ENCODE data around the gene MISP3.

MISP3 gene

DNA sequence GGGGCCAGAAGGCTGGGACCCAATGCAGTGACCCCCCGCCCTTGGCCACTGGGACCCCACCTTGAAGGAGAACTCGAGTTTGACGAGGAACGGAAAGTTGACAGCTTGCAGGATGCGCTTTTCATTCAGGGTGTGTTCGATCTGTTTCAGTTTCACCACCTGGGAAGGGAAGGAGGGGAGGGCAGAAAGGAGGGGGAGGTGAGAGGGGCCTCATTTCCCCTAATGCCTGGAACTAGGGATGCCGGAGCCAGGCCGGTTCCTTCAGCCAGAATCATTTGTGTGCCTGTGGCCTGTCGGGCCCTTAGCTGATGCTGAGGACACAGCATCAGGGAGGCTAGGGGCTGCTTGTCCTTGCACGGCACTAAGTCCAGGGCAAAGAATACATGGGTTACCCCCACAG lies 30.2 kb downstream of the MISP3 start:
- no peak for DNase-seq (ENCODE audit: low read depth, low spot score)

DNA sequence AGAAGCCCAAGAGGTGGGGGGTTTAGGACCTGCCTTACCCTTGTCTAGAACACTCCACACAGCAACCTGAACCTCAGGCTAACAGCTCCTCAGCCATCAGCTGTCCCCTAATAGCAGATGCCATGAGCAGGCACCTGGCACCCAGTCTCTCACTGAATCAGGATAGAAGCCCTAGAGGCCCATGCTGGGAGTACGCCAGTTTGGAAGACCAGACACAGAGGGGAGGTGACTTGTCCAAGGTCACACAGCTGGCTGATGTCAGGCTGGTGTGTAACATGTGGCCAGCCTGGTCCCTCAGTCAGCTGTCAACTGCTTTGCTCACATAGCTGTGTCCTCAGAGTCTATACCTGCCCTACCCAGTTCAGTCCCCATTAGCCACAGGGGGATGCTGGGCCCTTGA lies 30.7 kb downstream of the MISP3 start:
- no peak for DNase-seq (ENCODE audit: low read depth, low spot score)

DNA sequence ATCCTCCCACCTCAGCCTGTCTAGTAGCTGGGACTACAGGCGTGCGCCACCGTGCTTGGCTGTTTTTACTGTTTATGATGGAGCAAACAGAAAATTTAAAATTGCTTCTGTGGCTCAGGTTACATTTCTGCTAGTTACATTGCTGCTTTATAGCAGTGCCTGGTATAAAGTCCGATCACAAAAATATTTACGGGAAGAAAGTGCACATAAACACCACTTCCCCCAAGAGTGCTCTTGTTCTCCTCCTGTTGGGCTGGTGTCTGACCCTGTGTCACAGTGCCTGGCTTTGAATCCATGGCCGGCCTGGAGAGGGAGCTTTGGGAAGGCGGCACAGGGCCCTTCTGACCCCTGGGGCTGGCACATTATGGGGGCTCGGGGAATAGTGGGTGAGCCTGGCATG lies 33.1 kb downstream of the MISP3 start:
- DNase-seq (ENCODE audit: low read depth, low spot score): no peak

DNA sequence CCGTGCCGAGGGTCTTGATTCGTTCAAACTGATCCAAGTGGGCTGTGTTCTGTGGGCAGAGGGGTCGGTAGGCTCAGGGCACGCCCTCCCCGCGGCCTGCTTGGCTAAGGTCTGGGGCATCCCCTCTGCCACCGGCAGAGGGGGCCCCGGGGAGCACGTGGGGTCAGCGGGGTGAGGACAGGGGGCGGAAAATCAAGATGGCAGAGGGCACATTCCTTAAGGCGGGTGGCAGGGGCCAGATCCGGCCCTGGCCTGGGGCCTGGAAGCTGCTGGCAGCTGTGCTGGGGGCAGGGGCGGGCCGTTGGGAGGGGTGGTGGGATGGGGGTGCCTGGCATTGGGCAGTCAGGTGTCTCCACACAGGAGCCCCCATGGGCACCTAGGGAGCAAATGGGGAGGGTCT lies 34.3 kb downstream of the MISP3 start:
- no peak for DNase-seq (ENCODE audit: low read depth, low spot score)

DNA sequence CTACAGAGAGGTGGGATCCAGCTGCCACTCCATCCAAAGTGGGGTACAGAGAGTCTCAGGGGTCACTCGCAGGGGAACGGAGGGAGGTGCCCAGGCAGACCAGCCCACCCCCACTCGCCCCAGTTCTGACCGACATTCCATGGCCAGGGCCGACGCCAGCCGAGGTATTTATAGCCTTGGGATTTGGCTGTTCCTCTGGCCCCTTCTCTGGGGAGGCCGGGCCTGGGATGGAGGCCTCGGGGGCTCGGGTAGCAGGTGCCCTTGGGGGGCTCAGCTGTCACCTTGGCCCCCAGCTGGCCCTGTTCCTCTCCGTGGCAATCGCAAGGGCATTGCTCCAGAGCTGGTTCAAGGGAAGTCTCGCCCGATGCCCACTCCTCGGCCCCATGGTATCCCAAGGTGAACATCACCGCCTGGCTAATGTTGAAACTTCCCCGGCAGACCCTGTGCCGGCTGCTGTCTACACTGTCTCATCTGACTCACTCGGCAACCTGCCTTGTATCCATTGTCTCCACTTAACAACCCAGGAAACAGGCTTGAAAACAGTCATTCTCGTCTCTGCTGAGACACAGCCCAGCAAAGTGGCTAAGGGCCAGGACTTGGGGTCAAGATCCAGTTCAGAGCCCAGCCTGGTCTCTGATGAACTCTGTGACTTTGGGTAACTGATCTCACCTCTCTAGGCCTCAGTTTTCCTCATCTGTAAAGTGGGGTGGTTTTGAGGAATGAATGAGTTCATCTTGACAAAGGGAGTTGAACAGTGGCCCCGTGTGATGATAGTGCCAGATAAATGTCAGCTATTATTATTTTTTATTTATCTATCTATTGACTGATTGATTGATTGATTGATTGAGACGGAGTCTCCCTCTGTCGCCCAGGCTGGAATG lies 35.2 kb downstream of the MISP3 start:
- DNase-seq (ENCODE audit: low read depth, low spot score): no peak

DNA sequence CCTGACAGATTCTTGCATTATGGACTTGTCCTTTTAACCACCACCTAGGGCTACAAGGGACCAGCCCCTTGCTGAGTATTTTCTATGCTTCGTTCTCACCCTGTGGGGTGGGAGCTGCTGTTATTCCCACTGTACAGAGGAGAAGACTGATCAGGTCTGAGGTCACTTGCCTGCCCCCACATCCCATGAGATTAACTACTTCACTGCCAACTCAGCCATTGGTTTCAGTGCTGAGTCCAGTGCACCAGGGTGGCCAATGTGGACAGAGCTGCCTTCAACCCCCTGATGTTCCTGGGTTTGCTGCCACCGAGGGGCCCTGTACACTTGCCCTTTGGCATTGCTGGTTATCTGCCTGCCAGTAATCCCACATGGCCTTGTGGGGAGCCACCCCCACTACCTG lies 38.1 kb downstream of the MISP3 start:
- DNase-seq (ENCODE audit: low read depth, low spot score): no peak

DNA sequence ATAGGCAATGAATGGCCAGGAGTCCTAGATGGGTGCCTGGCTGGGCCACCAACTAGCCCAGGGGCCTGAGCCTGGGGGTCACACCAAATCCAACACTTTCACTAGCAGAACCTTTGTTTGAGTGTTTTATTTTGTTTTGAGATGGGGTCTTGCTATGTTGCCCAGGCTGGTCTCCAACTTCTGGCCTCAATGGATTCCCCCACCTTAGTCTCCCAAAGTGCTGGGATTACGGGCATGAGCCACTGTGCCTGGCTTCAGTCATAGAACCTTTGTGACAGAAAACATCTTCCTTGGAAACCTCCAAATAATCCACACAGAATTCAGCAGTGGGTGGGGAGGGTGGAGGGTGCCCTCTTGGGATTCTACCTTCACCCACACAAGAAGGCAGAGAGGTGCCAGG lies 38.9 kb downstream of the MISP3 start:
- DNase-seq (ENCODE audit: low read depth, low spot score): no peak

DNA sequence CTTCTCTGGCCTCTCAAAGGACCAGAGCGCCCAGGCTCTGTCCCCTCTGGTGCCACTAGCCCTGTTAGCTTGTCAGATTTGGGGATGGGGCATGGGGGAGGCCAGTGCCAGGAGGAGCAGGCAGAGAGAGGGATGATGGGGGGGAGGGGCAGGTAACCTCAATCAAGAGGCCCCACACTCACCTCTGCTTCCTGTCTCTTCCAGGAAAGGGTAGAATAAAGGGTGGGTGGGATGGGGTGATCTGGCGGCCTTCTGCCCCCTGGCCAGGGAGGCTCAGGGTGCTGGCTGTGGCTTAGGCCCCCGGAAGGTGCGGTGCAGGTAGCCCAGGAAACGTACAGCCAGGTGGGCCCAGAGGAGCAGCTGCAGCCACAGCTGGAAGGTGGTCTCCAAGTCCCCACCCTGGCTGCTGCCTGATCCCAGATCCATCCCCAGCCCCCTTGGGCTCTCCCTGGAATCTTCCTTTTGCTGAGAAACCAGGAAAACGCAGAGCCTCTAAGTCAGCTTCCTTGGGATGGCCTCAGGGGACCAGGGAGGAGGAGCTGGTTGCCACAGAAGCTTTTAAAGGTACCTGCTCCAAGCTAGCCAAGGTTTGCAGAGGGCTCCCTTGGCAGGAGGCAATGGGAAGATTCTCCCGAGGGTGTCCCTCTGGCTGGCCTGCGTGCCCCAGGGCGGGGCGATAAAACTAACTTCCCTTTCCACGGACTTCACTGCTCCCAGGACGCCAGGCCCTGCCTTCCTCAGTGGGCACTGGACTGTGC lies 39.6 kb downstream of the MISP3 start:
- DNase-seq (ENCODE audit: low read depth, low spot score): no peak

DNA sequence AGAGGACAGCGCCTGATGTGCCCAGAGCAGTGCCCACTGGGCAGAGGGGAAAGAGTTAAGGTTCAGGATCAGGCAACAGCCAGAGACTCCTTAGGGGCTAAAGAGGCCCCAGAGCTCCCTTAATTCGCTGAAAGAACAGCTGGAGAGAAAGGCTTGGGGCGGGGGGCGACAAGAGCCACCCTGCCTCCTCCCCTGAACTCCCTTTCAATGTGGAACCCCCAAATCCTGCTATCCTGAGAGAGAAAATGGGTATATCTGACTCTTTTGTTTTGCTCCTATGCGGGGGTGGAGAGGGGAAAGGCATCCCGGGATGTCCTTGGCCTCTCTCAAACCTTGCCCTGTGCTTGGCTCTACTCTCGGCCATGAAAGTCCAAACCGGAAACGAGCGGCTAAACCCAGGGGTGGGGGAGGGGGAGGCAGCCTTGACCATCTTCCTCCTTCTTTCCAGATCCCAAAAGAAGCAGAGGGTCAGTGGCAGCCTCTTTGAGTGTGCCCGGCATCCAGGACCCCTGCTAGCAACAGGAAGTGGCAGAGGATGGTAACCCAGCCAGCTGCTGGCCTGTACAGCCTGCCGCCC lies 40.3 kb downstream of the MISP3 start:
- no peak for DNase-seq (ENCODE audit: low read depth, low spot score)

DNA sequence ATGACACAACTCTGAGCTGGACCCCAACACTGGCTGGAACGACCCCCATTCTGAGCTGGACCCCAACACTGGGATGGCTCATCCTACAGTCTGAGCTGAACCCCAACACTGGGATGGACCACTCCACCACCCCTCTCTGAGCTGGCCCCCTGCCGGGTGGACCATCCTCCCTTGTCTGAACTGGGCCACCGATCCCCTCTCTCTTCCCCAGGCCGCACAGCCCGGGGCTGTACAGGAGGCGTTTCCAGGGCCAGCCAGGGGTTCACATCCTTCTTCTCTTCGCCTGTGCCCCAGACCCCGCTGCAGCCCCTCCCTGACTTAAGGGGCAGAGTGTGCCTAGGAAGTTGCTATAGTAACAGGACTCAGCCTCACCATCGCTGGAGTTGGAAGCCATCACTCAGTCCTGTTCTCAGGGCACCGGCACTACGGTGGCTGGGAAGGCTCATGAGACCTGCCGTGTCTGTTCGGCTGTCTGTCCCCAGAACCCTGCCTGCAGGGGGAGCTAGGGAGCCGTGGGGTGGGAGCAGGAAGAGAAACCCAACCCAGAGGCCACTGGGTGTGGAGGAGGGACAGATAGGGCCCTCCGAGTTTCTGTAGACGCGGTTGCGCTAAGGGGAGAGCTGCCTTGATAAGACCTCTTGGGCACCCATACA lies 41.3 kb downstream of the MISP3 start:
- DNase-seq (ENCODE audit: low read depth, low spot score): no peak

DNA sequence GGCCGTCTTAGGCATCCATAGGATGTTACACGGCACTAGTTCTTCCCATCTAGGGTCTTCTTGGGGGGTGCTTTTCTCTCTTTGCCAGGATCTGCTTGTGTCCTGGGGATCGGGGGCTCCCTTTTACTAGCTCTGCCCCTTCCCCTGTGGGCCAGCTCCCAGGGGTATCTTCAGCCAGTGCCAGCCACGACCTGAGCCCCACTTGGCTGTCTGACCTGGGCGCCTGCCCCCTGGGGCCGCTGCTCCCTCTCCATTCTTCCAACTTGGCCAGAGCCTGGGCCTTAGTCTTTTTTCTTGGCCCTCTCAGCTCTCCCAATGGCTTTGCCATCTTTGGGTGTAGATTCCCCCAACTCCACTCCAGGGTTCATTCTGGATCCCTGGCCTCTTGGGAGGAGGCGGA lies 41.9 kb downstream of the MISP3 start:
- DNase-seq (ENCODE audit: low read depth, low spot score): no peak

DNA sequence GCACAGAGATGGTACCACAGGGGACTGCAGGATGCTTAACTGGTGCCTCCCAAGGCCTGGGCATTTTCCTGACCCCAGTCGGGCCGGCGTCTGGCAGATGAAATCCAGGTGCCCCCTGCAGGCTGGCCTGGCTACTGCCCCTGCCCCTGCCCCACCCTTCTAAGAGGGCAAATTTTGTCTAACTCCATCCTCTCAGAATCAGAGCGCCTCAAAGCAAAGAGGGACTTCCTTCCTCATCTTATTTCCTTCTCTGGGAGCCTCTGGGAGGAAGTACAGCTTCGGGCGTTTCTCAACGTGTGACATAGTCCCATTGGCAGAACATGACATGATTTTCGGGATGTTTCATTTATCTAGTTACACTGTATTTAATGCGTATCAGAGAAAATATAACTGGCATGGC lies 42.3 kb downstream of the MISP3 start:
- no peak for DNase-seq (ENCODE audit: low read depth, low spot score)

DNA sequence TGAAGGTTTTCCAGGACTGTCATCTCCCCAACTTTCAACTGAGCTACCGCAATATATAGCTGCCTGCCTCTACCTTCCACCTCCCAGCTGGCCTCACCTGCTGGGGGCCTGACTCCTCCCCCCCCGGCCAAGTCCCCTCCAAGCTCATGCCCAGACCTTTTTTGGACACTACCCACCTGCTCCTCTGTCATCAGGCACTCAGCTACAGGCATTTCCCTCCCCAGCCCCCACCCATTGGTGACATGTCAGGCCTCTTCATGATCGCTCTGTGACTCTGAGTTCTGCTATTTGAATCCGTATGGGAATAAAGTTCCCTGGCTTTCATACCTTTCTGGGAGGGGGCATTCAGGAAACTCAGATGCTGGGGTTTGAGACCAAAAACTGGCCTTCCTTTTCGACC lies 43.2 kb downstream of the MISP3 start:
- DNase-seq (ENCODE audit: low read depth, low spot score): no peak

DNA sequence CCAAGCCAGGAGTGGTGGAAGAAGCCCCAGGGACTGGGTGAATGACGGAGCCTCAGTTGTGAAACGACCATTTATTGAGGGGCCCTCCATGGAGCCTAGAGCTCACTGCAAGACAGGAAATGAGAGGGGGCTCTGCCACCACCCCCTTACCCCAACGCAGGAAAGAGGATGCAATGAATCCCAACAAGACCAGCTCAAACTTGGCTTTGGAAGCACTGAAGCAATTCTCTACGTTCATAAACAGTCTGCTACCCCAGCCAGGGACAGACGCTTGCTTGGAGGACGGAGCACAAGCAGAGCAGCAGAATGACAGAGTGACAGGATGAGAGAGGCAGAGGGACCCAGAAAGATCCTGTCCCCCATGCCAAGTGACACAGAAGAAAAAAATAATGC lies 43.9 kb downstream of the MISP3 start:
- no peak for DNase-seq (ENCODE audit: low read depth, low spot score)

DNA sequence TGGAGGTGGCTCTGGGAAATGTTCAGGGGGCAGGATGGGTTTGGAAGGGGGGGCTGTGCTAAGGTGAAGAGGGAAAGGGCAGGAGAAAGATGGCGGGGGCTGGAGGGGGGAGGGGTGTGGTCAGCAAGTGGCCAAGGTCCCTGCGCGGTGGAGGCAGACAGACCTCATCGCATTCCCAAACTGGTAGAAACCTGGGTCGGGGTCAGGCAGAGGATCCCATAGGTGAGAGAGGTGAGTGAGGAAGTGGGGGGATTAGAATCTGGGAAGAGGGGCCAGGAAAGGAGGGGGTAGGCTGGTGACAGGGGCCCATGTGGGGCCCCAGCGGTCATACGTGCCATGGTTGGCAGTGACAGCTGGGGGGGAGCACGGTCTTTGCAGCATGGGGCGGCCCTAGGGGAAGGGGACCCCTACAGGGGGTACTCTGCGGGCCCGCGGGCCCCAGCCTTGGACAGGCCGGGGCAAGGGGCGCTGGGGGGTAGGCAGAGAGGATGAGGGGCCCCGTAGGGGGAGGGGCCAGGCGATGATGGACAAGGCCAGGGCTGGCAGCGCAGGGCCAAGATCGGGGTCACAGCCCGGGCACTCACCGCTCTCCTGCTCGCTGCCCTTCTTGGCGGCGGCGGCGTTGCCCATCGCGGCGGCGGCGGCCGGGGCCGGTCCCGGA lies 44.5 kb downstream of the MISP3 start:
- no peak for DNase-seq (ENCODE audit: low read depth, low spot score)

DNA sequence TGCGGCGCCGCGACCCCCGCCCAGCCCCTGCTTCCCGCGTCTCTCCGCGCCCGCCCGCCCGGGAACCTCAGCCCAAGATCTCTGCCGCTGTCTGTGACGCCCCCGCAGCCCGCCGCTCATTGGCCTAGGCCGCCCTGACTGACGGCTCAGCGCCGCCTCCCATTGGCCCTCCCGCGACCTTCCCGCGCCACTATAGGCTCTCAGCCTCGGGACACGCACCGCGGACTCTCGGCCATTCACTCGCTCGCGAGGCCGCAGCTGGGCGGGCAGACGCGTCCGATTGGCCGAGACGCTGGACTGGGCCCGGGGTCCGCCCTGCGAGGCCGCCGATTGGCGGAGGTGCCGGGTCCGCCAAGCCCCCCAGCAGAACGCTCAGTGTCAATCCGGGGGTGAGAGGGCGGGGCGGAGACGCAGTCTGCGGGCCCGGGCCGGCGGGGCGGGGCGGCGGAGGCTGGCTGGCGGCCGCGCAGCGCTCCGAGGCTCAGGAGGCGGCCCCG lies 45.1 kb downstream of the MISP3 start, which contains the start of gene PRKACA:
PRKACA (minus strand) TSS at position 95 of the 497 bp plus-strand sequence. CDS start 215 bp downstream, outside the sequence.
- peak; percentile 95 for DNase-seq (ENCODE audit: low read depth, low spot score)

DNA sequence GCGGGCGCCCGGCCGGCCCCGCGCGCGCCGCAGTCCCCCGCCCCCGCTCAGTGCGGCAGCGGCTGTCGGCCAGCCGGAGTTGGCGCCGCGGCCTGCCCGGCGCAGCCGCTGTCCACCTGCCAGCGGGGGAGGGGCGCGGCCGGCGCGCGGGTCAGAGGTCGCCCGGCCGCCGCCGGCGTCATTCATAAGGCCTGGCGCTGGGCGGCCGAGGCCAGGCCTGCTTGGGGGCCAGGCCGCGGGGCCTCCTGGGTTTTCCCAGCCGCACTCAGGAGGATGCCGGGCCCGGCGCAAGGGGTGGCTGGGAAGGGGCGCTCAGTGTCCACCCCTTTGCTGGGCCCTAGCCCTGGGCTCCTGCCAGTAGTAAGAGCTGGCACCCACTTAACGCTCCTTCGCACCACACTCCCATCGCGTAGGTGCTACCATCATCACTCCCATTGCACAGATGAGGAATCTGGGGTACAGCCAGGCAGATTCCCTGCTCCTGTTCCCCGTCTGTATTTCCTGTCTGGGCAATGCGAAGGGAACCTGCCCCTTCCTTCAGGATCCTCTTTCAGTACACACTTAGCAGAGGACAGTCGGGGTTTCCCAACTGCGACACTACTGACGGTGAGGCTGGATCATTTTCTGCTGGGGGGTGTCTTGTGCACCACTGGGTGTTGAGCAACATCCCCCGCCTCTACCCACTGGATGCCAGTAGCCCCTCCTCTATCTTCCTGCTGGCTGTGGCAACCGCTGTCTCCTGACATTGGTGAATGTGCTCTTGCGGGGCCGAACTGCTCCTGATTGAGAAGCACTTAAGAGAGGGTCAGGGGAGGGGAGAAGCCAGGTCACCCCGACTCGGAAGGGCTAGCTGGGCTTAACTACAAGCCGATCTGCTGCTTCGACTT lies 45.8 kb downstream of the MISP3 start:
- DNase-seq (ENCODE audit: low read depth, low spot score): no peak

DNA sequence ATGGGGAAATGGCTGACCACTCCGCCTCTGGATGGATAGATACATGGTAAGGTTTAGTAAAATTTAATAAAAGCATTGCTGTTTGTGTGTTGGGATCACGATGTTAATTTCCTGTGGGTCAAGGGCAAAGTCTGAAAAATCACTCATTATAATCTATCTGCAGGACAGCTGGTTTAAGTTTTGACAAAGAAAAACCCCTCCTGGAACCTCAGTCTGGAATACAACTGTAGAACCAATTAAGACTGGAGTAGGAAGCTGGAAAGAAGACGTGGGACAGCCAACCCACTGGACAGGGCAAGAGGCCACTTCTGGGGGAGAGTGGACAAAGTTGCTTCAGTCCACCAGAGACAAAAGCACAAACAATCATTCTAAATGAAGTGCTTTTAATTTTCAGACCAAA lies 46.6 kb downstream of the MISP3 start:
- DNase-seq (ENCODE audit: low read depth, low spot score): no peak

DNA sequence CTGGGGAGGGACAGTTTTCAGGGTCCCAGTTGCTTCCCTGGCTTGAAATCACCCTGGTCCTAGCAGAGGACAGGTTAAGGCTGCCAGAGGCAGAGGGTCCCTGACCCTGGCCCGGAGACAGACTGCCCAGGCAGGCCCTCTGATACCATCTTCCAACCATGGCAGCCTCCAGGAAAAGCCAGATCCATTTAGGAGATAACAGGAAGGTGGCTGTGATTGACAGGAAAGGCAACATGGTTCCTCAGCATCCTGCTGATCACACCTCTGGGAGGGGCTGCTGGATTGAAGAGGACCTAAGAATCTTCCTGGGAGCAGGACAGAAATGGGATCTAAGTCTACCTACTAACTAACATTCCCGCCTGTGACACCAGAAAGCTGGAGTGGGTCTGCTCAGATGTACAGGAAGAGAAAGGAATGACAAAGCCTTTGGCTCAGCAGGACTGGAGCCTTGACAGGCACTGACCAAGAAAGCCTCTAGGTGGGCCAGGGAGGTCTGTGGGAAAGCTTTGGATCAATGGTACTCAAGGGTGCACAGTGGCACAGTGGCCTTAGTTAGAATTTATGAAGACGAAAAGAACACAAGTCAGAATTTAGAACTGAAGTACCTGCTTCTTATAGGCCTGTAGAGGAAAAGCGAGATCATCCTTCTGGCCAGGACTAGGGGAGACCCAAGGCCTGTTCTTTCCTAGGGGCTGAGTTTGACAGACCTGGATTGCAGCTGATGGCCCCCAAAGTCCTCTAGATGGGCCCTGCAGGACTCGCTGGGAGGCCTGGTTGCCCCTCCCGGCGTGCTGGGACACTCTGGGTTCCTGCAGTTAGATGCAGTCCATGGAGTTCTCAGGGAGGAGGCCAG lies 47.3 kb downstream of the MISP3 start:
- no peak for DNase-seq (ENCODE audit: low read depth, low spot score)

DNA sequence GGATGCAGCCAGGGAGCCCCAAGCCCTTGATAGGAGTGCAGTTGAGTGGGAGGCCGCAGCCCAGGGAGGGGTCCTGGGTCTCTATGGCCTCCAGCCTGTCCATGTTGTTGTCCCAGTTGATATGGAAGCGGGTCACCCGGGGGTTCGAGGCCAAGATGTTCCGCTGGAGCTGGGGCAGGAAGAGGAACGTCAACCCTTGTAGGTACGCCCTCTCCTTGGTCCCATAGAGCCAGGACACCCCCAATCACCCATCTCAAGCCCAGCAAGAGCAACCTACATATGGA lies 47.9 kb downstream of the MISP3 start:
- DNase-seq (ENCODE audit: low read depth, low spot score): no peak
